ENCODE results near the gene SPAST. TPM values are rescaled to one million over a fixed set of nuclear protein-coding genes. Genes with fewer than 3 reads are reported as not detected.

Gene SPAST
- total and polyA plus RNA-seq, 2 of the 13 experiments (the other 11 are each of a cell fraction or from before 2014, with no cell fraction given): 11.5 to 40.4 TPM

- Histone ChIP-seq H3K4me1 (ENCODE audit: insufficient read depth, low read length) (peaks cover 21% of the 10 kb centered on the region), H3K27ac (ENCODE audit: extremely low read length, insufficient read depth, low read length) (no peak overlapping the region), H4K20me1 (ENCODE audit: insufficient read depth, low read length) (no peaks in the 10 kb centered on the region), H3K27me3 (ENCODE audit: control insufficient read depth in 1 of 2, insufficient read depth in 2 of 2, low read length in 2 of 2) (no peaks in the 10 kb centered on the region), H2AFZ (ENCODE audit: low read length) (no peak overlapping the region), H3K9me3 (ENCODE audit: low read length) (no peaks in the 10 kb centered on the region), H3K4me3 (replicated peaks in 1 of 3; ENCODE audit: insufficient read depth in 1 of 3, low read depth in 2 of 3, low read length in 3 of 3) (no peak overlapping the region), H3K9ac (ENCODE audit: insufficient read depth, low read depth, low read length) (no peak overlapping the region), H3K4me2 (ENCODE audit: low read depth, low read length) (no peak overlapping the region), H3K36me3 (replicated peaks in 1 of 2; ENCODE audit: control insufficient read depth in 1 of 2, insufficient read depth in 2 of 2, low read length in 2 of 2) (peaks cover 0 to 1% of the 10 kb centered on the region in 2 experiments; a peak in 1 of 5 replicates), H3K79me2 (ENCODE audit: insufficient read depth, low read length) (peaks cover 23% of the 10 kb centered on the region)
- BruUV-seq (replicated peaks): no TSS peak
- TF ChIP-seq RORA (CRISPR knock-in tag; IDR thresholded peaks at IDR 0.05) (no peak), XRCC5 (optimal IDR thresholded peaks at IDR 0.05; ENCODE audit: low read length) (no peak), ATAD3A (CRISPR knock-in tag; IDR thresholded peaks at IDR 0.05) (no peak), POGK (CRISPR knock-in tag; conservative IDR thresholded peaks at IDR 0.05) (no peak), ZNF674 (CRISPR knock-in tag; IDR thresholded peaks at IDR 0.05; ENCODE audit: low read depth) (no peak), GTF2F1 (IDR thresholded peaks at IDR 0.05; ENCODE audit: low read length) (no peak), RARG (CRISPR knock-in tag; IDR thresholded peaks at IDR 0.05; ENCODE audit: low read depth) (no peak), STAG1 (CRISPR knock-in tag; IDR thresholded peaks at IDR 0.05) (no peak), AHR (CRISPR knock-in tag; IDR thresholded peaks at IDR 0.05) (no peak), ZNF639 (CRISPR knock-in tag; conservative IDR thresholded peaks at IDR 0.05) (no peak), NKX3-1 (CRISPR knock-in tag; IDR thresholded peaks at IDR 0.05) (no peak), ZNF562 (CRISPR knock-in tag; IDR thresholded peaks at IDR 0.05; ENCODE audit: borderline replicate concordance) (no peak), TFE3 (CRISPR knock-in tag; IDR thresholded peaks at IDR 0.05) (no peak), ZNF468 (CRISPR knock-in tag; IDR thresholded peaks at IDR 0.05) (no peak), ARNT (IDR thresholded peaks at IDR 0.05) (no peak), E2F2 (CRISPR knock-in tag; IDR thresholded peaks at IDR 0.05; ENCODE audit: borderline replicate concordance) (no peak), ZSCAN12 (CRISPR knock-in tag; IDR thresholded peaks at IDR 0.05) (no peak), ZNF773 (CRISPR knock-in tag; IDR thresholded peaks at IDR 0.05; ENCODE audit: borderline replicate concordance) (no peak)
- DNase-seq (ENCODE audit: low spot score) (no peak), FAIRE-seq (no peak), ATAC-seq (no peak)
- in situ Hi-C loops (cut with HindIII; ENCODE audit: extremely low pct_ligation_motif_present, low pct_unique_long_range_greater_than_20kb) (no loop called here), intact Hi-C loops (cut with micrococcal nuclease; ENCODE audit: unreplicated experiment) (loop anchor here (10.0 kb wide), 1 partner anchor 143 kb away; no protein-coding TSS in a partner anchor)
- WGBS (ENCODE audit: low lambda C conversion rate): 99% methylated on average over 2 of the region's 2 CpGs
- ChIA-PET CTCF (ENCODE audit: low intra/inter-chr PET ratio, low total read pairs) (no interaction called here), POLR2A (no interaction called here)
Observed at GRCh38 chr2:32067549-32067948, 4.2 kb downstream of the SPAST start.

All from HepG2 (cell line).